ENCODE measurements around the gene KCP. TPM values are rescaled to one million over a fixed set of nuclear protein-coding genes. Genes with fewer than 3 reads are reported as not detected.

Gene KCP
- total RNA-seq, 1 experiment from 2014 or later = 1.6 TPM

DNA sequence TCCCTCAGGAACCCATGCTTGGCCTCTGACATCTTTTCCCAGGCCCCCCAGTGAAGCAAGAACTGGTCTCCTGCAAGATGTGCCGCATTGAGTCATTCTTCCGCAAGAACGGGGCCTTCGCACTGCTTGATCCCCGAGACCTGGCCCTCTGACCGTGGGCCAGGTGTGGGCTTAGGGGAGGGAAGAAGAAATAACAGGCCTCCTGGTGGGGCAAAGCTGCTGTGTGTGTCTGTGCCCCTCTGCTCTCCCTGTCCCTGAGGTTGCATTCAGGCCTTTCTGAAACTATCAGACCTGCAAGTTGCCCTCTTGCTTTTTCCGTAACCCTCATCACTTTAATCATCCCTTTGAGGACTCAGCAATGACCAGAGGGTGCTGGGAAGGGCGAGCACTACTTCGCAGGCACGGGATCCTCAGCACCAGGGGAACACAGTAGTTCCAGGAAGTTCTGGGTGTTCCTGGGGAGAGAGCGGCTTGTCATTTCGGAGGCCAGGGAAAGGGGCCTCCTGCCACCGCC is 41.8 kb downstream of the KCP start:
- Histone ChIP-seq H2AFZ (ENCODE audit: low read depth, low read length, poor library complexity, severe bottlenecking) (no peak overlapping the region), H3K27me3 (ENCODE audit: insufficient read depth, low read length) (no peaks in the 10 kb centered on the region), H3K4me1 (ENCODE audit: control insufficient read depth in 1 of 2, insufficient read depth in 2 of 2, low read length in 2 of 2) (peaks cover 31 to 65% of the 10 kb centered on the region in 2 experiments), H3K79me2 (ENCODE audit: insufficient read depth, low read length) (peaks cover 16% of the 10 kb centered on the region), H3K4me3 (replicated peaks in 1 of 2; ENCODE audit: low read depth in 1 of 2, low read length in 2 of 2) (peak overlapping the region; percentile 48 to 66), H3K9me2 (ENCODE audit: insufficient read depth) (no peaks in the 10 kb centered on the region), H3K4me2 (ENCODE audit: low read length) (peak overlapping the region; percentile 98), H3K9ac (ENCODE audit: low read length) (peak overlapping the region; percentile 63), H3K9me3 (ENCODE audit: control insufficient read depth in 1 of 2, insufficient read depth in 1 of 2, low read depth in 1 of 2, low read length in 2 of 2) (no peaks in the 10 kb centered on the region), H4K20me1 (ENCODE audit: insufficient read depth) (no peaks in the 10 kb centered on the region), H3K36me3 (ENCODE audit: control insufficient read depth in 1 of 2, insufficient read depth in 2 of 2, low read length in 2 of 2) (peaks cover 3 to 7% of the 10 kb centered on the region in 2 experiments; a peak in 2 of 4 replicates), H3K27ac (ENCODE audit: low read depth, low read length) (peak overlapping the region; percentile 58; the same call in 1 of the 2 replicates)
- no TSS peak for BruUV-seq (replicated peaks)
- POLR2A ChIA-PET = no interaction called here
- intact Hi-C loops (cut with micrococcal nuclease) = no loop called here
- RAD21 ChIA-PET (ENCODE audit: low non-redundant PET in 1 of 2, low total read pairs in 2 of 2, uncharacterized antibody in 2 of 2, unreplicated experiment in 2 of 2) = interaction anchor here in 1 of 2 experiments (0.6 kb wide), 1 partner anchor 163 kb away, joined by 4 read pairs; no protein-coding TSS in a partner anchor
- CTCF ChIA-PET = interaction anchor here (0.7 to 1.2 kb wide), 2 partner anchors 58 to 442 kb away, joined by 3 to 4 read pairs; no protein-coding TSS in a partner anchor
- TF ChIP-seq SIN3A (IDR thresholded peaks at IDR 0.05; ENCODE audit: low read depth) = no peak
- TF ChIP-seq RAD21 (IDR thresholded peaks at IDR 0.05; ENCODE audit: low read depth) = no peak
- no peak for TF ChIP-seq POLR2A (IDR thresholded peaks at IDR 0.05; ENCODE audit: borderline replicate concordance, extremely low read depth, insufficient read depth, insufficient read length)
- TF ChIP-seq POLR2AphosphoS5 (IDR thresholded peaks at IDR 0.05; ENCODE audit: low read depth, low read length) = no peak
- TF ChIP-seq, protein P1, sequence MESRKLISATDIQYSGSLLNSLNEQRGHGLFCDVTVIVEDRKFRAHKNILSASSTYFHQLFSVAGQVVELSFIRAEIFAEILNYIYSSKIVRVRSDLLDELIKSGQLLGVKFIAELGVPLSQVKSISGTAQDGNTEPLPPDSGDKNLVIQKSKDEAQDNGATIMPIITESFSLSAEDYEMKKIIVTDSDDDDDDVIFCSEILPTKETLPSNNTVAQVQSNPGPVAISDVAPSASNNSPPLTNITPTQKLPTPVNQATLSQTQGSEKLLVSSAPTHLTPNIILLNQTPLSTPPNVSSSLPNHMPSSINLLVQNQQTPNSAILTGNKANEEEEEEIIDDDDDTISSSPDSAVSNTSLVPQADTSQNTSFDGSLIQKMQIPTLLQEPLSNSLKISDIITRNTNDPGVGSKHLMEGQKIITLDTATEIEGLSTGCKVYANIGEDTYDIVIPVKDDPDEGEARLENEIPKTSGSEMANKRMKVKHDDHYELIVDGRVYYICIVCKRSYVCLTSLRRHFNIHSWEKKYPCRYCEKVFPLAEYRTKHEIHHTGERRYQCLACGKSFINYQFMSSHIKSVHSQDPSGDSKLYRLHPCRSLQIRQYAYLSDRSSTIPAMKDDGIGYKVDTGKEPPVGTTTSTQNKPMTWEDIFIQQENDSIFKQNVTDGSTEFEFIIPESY (IDR thresholded peaks at IDR 0.05; ENCODE audit: extremely low read depth, insufficient replicate concordance, low read length) = no peak
- TF ChIP-seq, protein P2, sequence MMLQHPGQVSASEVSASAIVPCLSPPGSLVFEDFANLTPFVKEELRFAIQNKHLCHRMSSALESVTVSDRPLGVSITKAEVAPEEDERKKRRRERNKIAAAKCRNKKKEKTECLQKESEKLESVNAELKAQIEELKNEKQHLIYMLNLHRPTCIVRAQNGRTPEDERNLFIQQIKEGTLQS (IDR thresholded peaks at IDR 0.05) = no peak
- TF ChIP-seq ZNF274 (IDR thresholded peaks at IDR 0.05; ENCODE audit: low read depth, low read length) = no peak
- no peak for TF ChIP-seq CEBPB (IDR thresholded peaks at IDR 0.05; ENCODE audit: low read depth)
- no peak for TF ChIP-seq EGR1 (IDR thresholded peaks at IDR 0.05; ENCODE audit: low read depth)
- no peak for TF ChIP-seq EZH2phosphoT487 (IDR thresholded peaks at IDR 0.05; ENCODE audit: borderline replicate concordance)
- ATAC-seq (peak; percentile 26; the same call in 1 of the 2 replicates), DNase-seq (ENCODE audit: low read depth, low spot score) (no peak)

Measured in HCT116 (cell line).